Sigmoid colon (tissue), 7 donors: ENCODE measurements around the gene APOC3. TPM values are rescaled to one million over a fixed set of nuclear protein-coding genes. Genes with fewer than 3 reads are reported as not detected.

Source experiments
- DNase-seq: peaks from one replicate; pipeline ENCODE4 v3.0.0-alpha.2; 2019
- H3K27ac ChIP-seq, 4 donors: fragments of 200-600 bp; sonication (generic); one replicate each; pipeline ENCODE4 v1.5.1; 2016 to 2019; ENCODE audit warnings: mild to moderate bottlenecking in 1 of 4
- H3K27me3 ChIP-seq, 3 donors: fragments of 200-600 bp; sonication (generic); one replicate each; pipeline ENCODE4 v1.5.1; 2019; ENCODE audit warnings: mild to moderate bottlenecking in 1 of 3
- H3K36me3 ChIP-seq, 4 donors: fragments of 200-600 bp; sonication (generic); one replicate each; pipeline ENCODE4 v1.5.1; 2016 to 2019
- H3K4me1 ChIP-seq, 4 donors: fragments of 200-600 bp; sonication (generic); one replicate each; pipeline ENCODE4 v1.5.1; 2017 to 2019
- H3K4me3 ChIP-seq, 4 donors: fragments of 200-600 bp; sonication (generic); one replicate each; pipeline ENCODE4 v1.5.1; 2017 to 2019; ENCODE audit warnings: mild to moderate bottlenecking in 2 of 4, moderate library complexity in 1 of 4
- H3K9me3 ChIP-seq, 4 donors: fragments of 200-600 bp in 3 of 4; sonication (generic) in 3 of 4; one replicate each; pipeline versions ENCODE4 v1.5.1 to v1.6.1; 2013 to 2019
- CTCF ChIP-seq, 4 experiments: fragments of 450-650 bp in 3 of 4; fragments of 200-600 bp in 1 of 4; IDR thresholded peaks; one replicate each; pipeline ENCODE4 v1.5.1; 2016 to 2019; ENCODE audit warnings: antibody characterized with exemption in 4 of 4, mild to moderate bottlenecking in 3 of 4, moderate library complexity in 2 of 4
- EP300 ChIP-seq, 4 donors: sonication (generic); formaldehyde crosslinking; IDR thresholded peaks; one replicate each; pipeline ENCODE4 v1.6.1; 2017; ENCODE audit warnings: antibody characterized with exemption in 4 of 4
- POLR2A ChIP-seq, 2 donors: fragments of 450-650 bp; IDR thresholded peaks; one replicate each; pipeline ENCODE4 v1.6.1; 2016; ENCODE audit warnings: antibody characterized with exemption in 2 of 2, mild to moderate bottlenecking in 2 of 2, moderate library complexity in 2 of 2
- POLR2AphosphoS5 ChIP-seq, 4 donors: sonication (generic); formaldehyde crosslinking; IDR thresholded peaks; one replicate each; pipeline ENCODE4 v1.6.1; 2017; ENCODE audit warnings: antibody characterized with exemption in 4 of 4
- WGBS, 2 donors: extraction: QIAGEN DNeasy Blood & Tissue Kit; methylation state at CpG; one replicate each; pipeline ENCODE4 v1.1.7; 2013; 5-methylcytosine and 5-hydroxymethylcytosine counted together
- intact Hi-C: fragments of 100-400 bp; cut with DNase I; formaldehyde crosslinking; loops from one replicate; pipeline ENCODE4 v1.15.1; 2023
- polyA plus RNA-seq, 3 donors: library from polyadenylated mRNA; stranded (reverse); fragments of 200-250 nt; gene quantifications; one replicate each; pipeline ENCODE4 v1.2.3, GENCODE V29; 2013
- total RNA-seq, 4 donors: library from RNA; depleted of rRNA; stranded (reverse); fragments of >200 nt; gene quantifications; one replicate each; pipeline ENCODE4 v1.1.0, GENCODE V29; 2016
- donor health status: healthy with polysubstance abuse.
- donor health status: Bipolar disorder and iron deficiency.
- donor health status: healthy.

The APOC3 gene
- total and polyA plus RNA-seq, 7 donors: 0.19 to 4.4 TPM; not detected in 5

GRCh38 chr11:116835791-116836631 lies 6.3 kb downstream of the APOC3 start:
- Histone ChIP-seq H3K4me1 (peaks cover 0 to 19% (median 13%) of the 10 kb centered on the region in 4 donors), H3K9me3 (no peaks in the 10 kb centered on the region), H3K36me3 (no peaks in the 10 kb centered on the region), H3K27me3 (no peaks in the 10 kb centered on the region), H3K4me3 (peak overlapping the region; percentile 0 to 44 (median 36)), H3K27ac (peak overlapping the region; percentile 78 to 82 (median 82))
- DNase-seq: peak; percentile 94
- WGBS, 2 donors: 13% methylated on average over 57 of the region's 57 CpGs
- intact Hi-C loops: loop anchor here (1.0 kb wide), 1 partner anchor 48 kb away; the partner anchor contains the start of gene ZPR1
- TF ChIP-seq EP300 (IDR thresholded peaks at IDR 0.05): peak in 1 of 4 donors; percentile 43
- peak; percentile 39 to 53 (median 48) for TF ChIP-seq CTCF (IDR thresholded peaks at IDR 0.05)
- TF ChIP-seq POLR2A (IDR thresholded peaks at IDR 0.05): no peak
- TF ChIP-seq POLR2AphosphoS5 (IDR thresholded peaks at IDR 0.05): peak; percentile 14 to 74 (median 53)

- Histone ChIP-seq H3K4me3 (no peak overlapping the region), H3K9me3 (no peaks in the 10 kb centered on the region), H3K27ac (peak overlapping the region in 2 of 4 donors; percentile 82), H3K36me3 (no peaks in the 10 kb centered on the region), H3K27me3 (no peaks in the 10 kb centered on the region), H3K4me1 (peaks cover 0 to 19% (median 13%) of the 10 kb centered on the region in 4 donors)
- intact Hi-C loops: no loop called here
- 93 to 95% methylated on average over 7 of the region's 7 CpGs for WGBS, 2 donors
- TF ChIP-seq POLR2AphosphoS5 (IDR thresholded peaks at IDR 0.05): no peak
- TF ChIP-seq EP300 (IDR thresholded peaks at IDR 0.05): no peak
- no peak for TF ChIP-seq CTCF (IDR thresholded peaks at IDR 0.05)
- TF ChIP-seq POLR2A (IDR thresholded peaks at IDR 0.05): no peak
- DNase-seq: peak; percentile 54
Measured at GRCh38 chr11:116836632-116836991, 6.9 kb downstream of the APOC3 start.

- TF ChIP-seq POLR2AphosphoS5 (IDR thresholded peaks at IDR 0.05) (no peak), POLR2A (IDR thresholded peaks at IDR 0.05) (no peak), CTCF (IDR thresholded peaks at IDR 0.05) (no peak), EP300 (IDR thresholded peaks at IDR 0.05) (no peak)
- peak; percentile 42 for DNase-seq
- H3K27me3 ChIP-seq: no peaks in the 10 kb centered on the region
- H3K4me1 ChIP-seq: peaks cover 0 to 19% (median 13%) of the 10 kb centered on the region in 4 donors
- H3K9me3 ChIP-seq: no peaks in the 10 kb centered on the region
- H3K4me3 ChIP-seq: no peak within 1 kb of the TSS
- no peaks in the 10 kb centered on the region for H3K36me3 ChIP-seq
- intact Hi-C loops: no loop called here
- WGBS, 2 donors: 80 to 81% methylated on average over 19 of the region's 19 CpGs
- H3K27ac ChIP-seq: peak within 1 kb of the TSS in 2 of 4 donors; percentile 82
Measured at GRCh38 chr11:116837231-116838091, 7.8 kb downstream of the APOC3 start, which contains the start of gene APOA1. TSS of gene APOA1 (minus strand) at chr11:116837622. CDS start at chr11:116837387, 235 bp downstream.

GRCh38 chr11:116838321-116839084 lies 8.8 kb downstream of the APOC3 start:
- peak; percentile 7 for DNase-seq
- intact Hi-C loops: no loop called here
- TF ChIP-seq EP300 (IDR thresholded peaks at IDR 0.05) (no peak), POLR2A (IDR thresholded peaks at IDR 0.05) (no peak)
- peaks cover 1 to 9% (median 4%) of the 10 kb centered on the region in 4 donors for H3K36me3 ChIP-seq
- no peak overlapping the region for H3K4me3 ChIP-seq
- no peaks in the 10 kb centered on the region for H3K27me3 ChIP-seq
- 80 to 88% methylated on average over 6 of the region's 6 CpGs for WGBS, 2 donors
- H3K4me1 ChIP-seq: peaks cover 0 to 19% (median 13%) of the 10 kb centered on the region in 4 donors
- H3K27ac ChIP-seq: no peak overlapping the region
- H3K9me3 ChIP-seq: no peaks in the 10 kb centered on the region
